SKM-1 (cell line): ENCODE data around the gene CCNT2.
"Not testable (repeated sequence)": the region's sequence is repeated elsewhere in the genome, so short reads cannot be mapped to it uniquely, and the experiment has no call there.

Experiments
- DNase-seq: peaks from one replicate; lab custom pipeline; 2025; ENCODE audit not compliant: unreplicated experiment; lab: John Stamatoyannopoulos, UW

CCNT2 gene

GRCh38 chr2:134917888-134918525 is 615 bp upstream of the CCNT2 start:
- peak; percentile 91 for DNase-seq

GRCh38 chr2:134919341-134920210 is 954 bp downstream of the CCNT2 start:
- DNase-seq, result no peak

GRCh38 chr2:134924912-134925311 is 6.3 kb downstream of the CCNT2 start:
- DNase-seq, result no peak

- no peak for DNase-seq
Observed at GRCh38 chr2:134926231-134926931, 7.8 kb downstream of the CCNT2 start.

- DNase-seq, result no peak
Observed at GRCh38 chr2:134927195-134927594, 8.6 kb downstream of the CCNT2 start.

- DNase-seq, result no peak
Observed at GRCh38 chr2:134932864-134933526, 14.4 kb downstream of the CCNT2 start.

GRCh38 chr2:134933732-134934131 is 15.1 kb downstream of the CCNT2 start:
- DNase-seq, result no peak

- no peak for DNase-seq
Observed at GRCh38 chr2:134934150-134934549, 15.5 kb downstream of the CCNT2 start.

- DNase-seq, result no peak
Observed at GRCh38 chr2:134934641-134935040, 16.0 kb downstream of the CCNT2 start.

- DNase-seq, result no peak
Observed at GRCh38 chr2:134936691-134937090, 18.1 kb downstream of the CCNT2 start.

GRCh38 chr2:134943540-134943939 is 24.9 kb downstream of the CCNT2 start:
- peak; percentile 9 for DNase-seq

- DNase-seq, result no peak
Observed at GRCh38 chr2:134944975-134945374, 26.4 kb downstream of the CCNT2 start.

GRCh38 chr2:134946073-134946472 is 27.5 kb downstream of the CCNT2 start:
- no peak for DNase-seq

GRCh38 chr2:134949981-134950708 is 31.5 kb downstream of the CCNT2 start:
- DNase-seq, result no peak

- DNase-seq, result no peak
Observed at GRCh38 chr2:134950886-134951285, 32.3 kb downstream of the CCNT2 start.

GRCh38 chr2:134952608-134953007 is 34.0 kb downstream of the CCNT2 start:
- no peak for DNase-seq

GRCh38 chr2:134954065-134954464 is 35.4 kb downstream of the CCNT2 start:
- no peak for DNase-seq

- no peak for DNase-seq
Observed at GRCh38 chr2:134955744-134956143, 37.1 kb downstream of the CCNT2 start.

GRCh38 chr2:134957477-134957876 is 38.9 kb downstream of the CCNT2 start:
- DNase-seq, result no peak

GRCh38 chr2:134967166-134967565 is 48.5 kb downstream of the CCNT2 start:
- not testable (repeated sequence) for DNase-seq
